Liver (tissue), 9 donors: ENCODE measurements around the gene FSD2. TPM values are rescaled to one million over a fixed set of nuclear protein-coding genes. Genes with fewer than 3 reads are reported as not detected.

Source experiments
- DNase-seq: peaks from one replicate; pipeline ENCODE4 v3.0.0-alpha.2; 2017; ENCODE audit warnings: low spot score
- H3K27ac ChIP-seq, 2 donors: one replicate each; pipeline ENCODE4 v1.7.0; 2013; ENCODE audit warnings: inconsistent platforms in 2 of 2, low read length in 2 of 2, control low read depth in 1 of 2, low read depth in 1 of 2, mild to moderate bottlenecking in 1 of 2
- H3K27me3 ChIP-seq, 4 donors: one replicate each; pipeline versions ENCODE4 v1.6.1 to v1.7.0; 2013; ENCODE audit warnings: low read length in 3 of 4, inconsistent platforms in 1 of 4, mild to moderate bottlenecking in 1 of 4, moderate library complexity in 1 of 4; ENCODE audit not compliant: control insufficient read depth in 4 of 4, insufficient read depth in 4 of 4
- H3K36me3 ChIP-seq, 4 donors: one replicate each; pipeline versions ENCODE4 v1.6.1 to v1.7.0; 2013; ENCODE audit warnings: low read length in 3 of 4, mild to moderate bottlenecking in 3 of 4, low read depth in 1 of 4, moderate library complexity in 1 of 4; ENCODE audit not compliant: control insufficient read depth in 4 of 4, insufficient read depth in 3 of 4
- H3K4me1 ChIP-seq, 4 donors: one replicate each; pipeline versions ENCODE4 v1.6.1 to v1.7.0; 2013; ENCODE audit warnings: low read length in 3 of 4, mild to moderate bottlenecking in 3 of 4, moderate library complexity in 1 of 4; ENCODE audit not compliant: control insufficient read depth in 4 of 4, insufficient read depth in 4 of 4
- H3K4me3 ChIP-seq, 3 donors: one replicate each; pipeline versions ENCODE4 v1.6.1 to v1.7.0; 2013; ENCODE audit warnings: low read length in 3 of 3, control low read depth in 1 of 3, low read depth in 1 of 3, mild to moderate bottlenecking in 1 of 3
- H3K9ac ChIP-seq, 2 donors: one replicate each; pipeline ENCODE4 v1.7.0; 2013; ENCODE audit warnings: low read length in 2 of 2, mild to moderate bottlenecking in 2 of 2, moderate library complexity in 2 of 2, control low read depth in 1 of 2, low read depth in 1 of 2
- H3K9me3 ChIP-seq, 4 donors: one replicate each; pipeline versions ENCODE4 v1.6.1 to v1.7.0; 2013; ENCODE audit warnings: low read length in 3 of 4; ENCODE audit not compliant: control insufficient read depth in 4 of 4
- ATF3 ChIP-seq: IDR thresholded peaks from 2 replicates; pipeline ENCODE4 v1.6.1; 2016; ENCODE audit warnings: antibody characterized with exemption
- CTCF ChIP-seq: fragments of 150-350 bp; IDR thresholded peaks from 2 replicates; pipeline ENCODE4 v1.5.1; 2017; ENCODE audit warnings: improper control_type of control experiment, low read depth, low read length; ENCODE audit not compliant: missing input control
- EGR1 ChIP-seq, 2 donors: IDR thresholded peaks; 2 replicates each; pipeline ENCODE4 v1.6.1; 2016 to 2018; ENCODE audit warnings: antibody characterized with exemption in 2 of 2, low read depth in 2 of 2
- FOXA1 ChIP-seq: IDR thresholded peaks from 2 replicates; pipeline ENCODE4 v1.6.1; 2016; ENCODE audit warnings: antibody characterized with exemption
- GABPA ChIP-seq, 2 donors: IDR thresholded peaks in 1 of 2; conservative IDR thresholded peaks in 1 of 2; 2 replicates each; pipeline ENCODE4 v1.6.1; 2016; ENCODE audit warnings: antibody characterized with exemption in 2 of 2, mild to moderate bottlenecking in 1 of 2, moderate library complexity in 1 of 2
- HNF4A ChIP-seq, 2 donors: conservative IDR thresholded peaks; 2 replicates each; pipeline ENCODE4 v1.6.1; 2016; ENCODE audit warnings: antibody characterized with exemption in 2 of 2, mild to moderate bottlenecking in 2 of 2
- HNF4G ChIP-seq: IDR thresholded peaks from 2 replicates; pipeline ENCODE4 v1.6.1; 2016; ENCODE audit warnings: antibody characterized with exemption
- MAX ChIP-seq: IDR thresholded peaks from 2 replicates; pipeline ENCODE4 v1.6.1; 2016; ENCODE audit warnings: antibody characterized with exemption
- NR2F2 ChIP-seq: IDR thresholded peaks from 2 replicates; pipeline ENCODE4 v1.6.1; 2016; ENCODE audit warnings: antibody characterized with exemption
- RAD21 ChIP-seq, 2 donors: IDR thresholded peaks; 2 replicates each; pipeline ENCODE4 v1.6.1; 2016; ENCODE audit warnings: antibody characterized with exemption in 2 of 2, mild to moderate bottlenecking in 2 of 2
- RXRA ChIP-seq, 2 donors: IDR thresholded peaks; 2 replicates each; pipeline ENCODE4 v1.6.1; 2017 to 2018; ENCODE audit warnings: antibody characterized with exemption in 2 of 2, mild to moderate bottlenecking in 1 of 2
- SP1 ChIP-seq: IDR thresholded peaks from 2 replicates; pipeline ENCODE4 v1.6.1; 2018; ENCODE audit warnings: antibody characterized with exemption, mild to moderate bottlenecking
- TAF1 ChIP-seq: conservative IDR thresholded peaks from 2 replicates; pipeline ENCODE4 v1.6.1; 2016; ENCODE audit warnings: antibody characterized with exemption, mild to moderate bottlenecking
- YY1 ChIP-seq: IDR thresholded peaks from 2 replicates; pipeline ENCODE4 v1.6.1; 2016; ENCODE audit warnings: antibody characterized with exemption, mild to moderate bottlenecking
- ZBTB33 ChIP-seq: IDR thresholded peaks from 2 replicates; pipeline ENCODE4 v1.6.1; 2016; ENCODE audit warnings: antibody characterized with exemption
- WGBS: extraction: QIAGEN DNeasy Blood & Tissue Kit; methylation state at CpG from one replicate; pipeline ENCODE4 v1.1.7; 2013; 5-methylcytosine and 5-hydroxymethylcytosine counted together
- polyA plus RNA-seq, 2 donors: library from polyadenylated mRNA; stranded (reverse) in 1 of 2; unstranded in 1 of 2; fragments of 200-250 nt in 1 of 2; fragments of >200 nt in 1 of 2; fragmentation: Nextera tagmentation in 1 of 2; extraction: Ambion mirVana in 1 of 2; gene quantifications; one replicate each; pipeline versions ENCODE4 v1.2.1 to v1.2.3, GENCODE V29; 2013 to 2015
- total RNA-seq, 2 donors: library from RNA; depleted of rRNA; stranded (reverse); fragments of >200 nt; gene quantifications; one replicate each; pipeline ENCODE4 v1.2.3, GENCODE V29; 2014
- donor health status: healthy.
- donor health status: healthy.
- donor health status: healthy.
- donor health status: healthy.
- donor health status: healthy.

Gene FSD2
- total and polyA plus RNA-seq, 4 donors = under 0.01 to 0.10 (median 0.05) TPM; not detected in 1

GRCh38 chr15:82798104-82798503 is 7.8 kb downstream of the FSD2 start:
- Histone ChIP-seq H3K4me3 (no peak overlapping the region), H3K9me3 (no peaks in the 10 kb centered on the region), H3K4me1 (no peaks in the 10 kb centered on the region), H3K27ac (no peak overlapping the region), H3K36me3 (no peaks in the 10 kb centered on the region), H3K27me3 (no peaks in the 10 kb centered on the region), H3K9ac (no peak overlapping the region)
- no peak for DNase-seq
- 73% methylated on average over 4 of the region's 4 CpGs for WGBS
- TF ChIP-seq HNF4G (no peak), MAX (no peak), EGR1 (IDR thresholded peaks at IDR 0.05; ENCODE audit: low read depth in 2 of 2) (no peak), NR2F2 (no peak), ATF3 (no peak), GABPA (IDR thresholded peaks at IDR 0.05 in 1 of 2, conservative IDR thresholded peaks at IDR 0.05 in 1 of 2) (no peak)

GRCh38 chr15:82793737-82794136 is 12.1 kb downstream of the FSD2 start:
- TF ChIP-seq TAF1 = no peak
- no peak for TF ChIP-seq FOXA1
- no peak for TF ChIP-seq NR2F2
- no peak for TF ChIP-seq HNF4A (conservative IDR thresholded peaks at IDR 0.05)
- no peak for TF ChIP-seq MAX
- TF ChIP-seq HNF4G = no peak
- no peak for TF ChIP-seq ATF3
- TF ChIP-seq GABPA (IDR thresholded peaks at IDR 0.05 in 1 of 2, conservative IDR thresholded peaks at IDR 0.05 in 1 of 2) = no peak
- no peak for TF ChIP-seq SP1
- TF ChIP-seq YY1 = no peak
- TF ChIP-seq EGR1 (IDR thresholded peaks at IDR 0.05; ENCODE audit: low read depth in 2 of 2) = no peak
- no peak for TF ChIP-seq ZBTB33
- no peak for TF ChIP-seq RXRA (IDR thresholded peaks at IDR 0.05)
- TF ChIP-seq CTCF = no peak
- no peak for TF ChIP-seq RAD21 (IDR thresholded peaks at IDR 0.05)
- Histone ChIP-seq H3K4me1 (no peaks in the 10 kb centered on the region), H3K4me3 (no peak overlapping the region), H3K27ac (no peak overlapping the region), H3K36me3 (no peaks in the 10 kb centered on the region), H3K27me3 (no peaks in the 10 kb centered on the region), H3K9me3 (no peaks in the 10 kb centered on the region), H3K9ac (no peak overlapping the region)
- no peak for DNase-seq
